Frontal cortex (tissue), 4 donors: ENCODE results near the gene TP53BP1. TPM values are rescaled to one million over a fixed set of nuclear protein-coding genes. Genes with fewer than 3 reads are reported as not detected.
"Not testable (repeated sequence)": the region's sequence is repeated elsewhere in the genome, so short reads cannot be mapped to it uniquely, and the experiment has no call there.

Source experiments
- DNase-seq, 2 donors: peaks; one replicate each; pipeline ENCODE4 v3.0.0; 2012; ENCODE audit warnings: low spot score in 2 of 2
- FAIRE-seq: peaks from 2 replicates; lab custom pipeline; 2012; peaks lifted over from hg19 to GRCh38; lab: Jason Lieb, UNC
- total RNA-seq: library from RNA; depleted of rRNA; stranded (reverse); fragments of >200 nt; gene quantifications from one replicate; pipeline ENCODE4 v1.2.3, GENCODE V29; 2014
- donor health status: control.
- donor health status: control.
- donor health status: control.

TP53BP1 gene
- total RNA-seq: 157 TPM

- DNase-seq (peak; percentile 79 to 92), FAIRE-seq (peak; percentile 60)
Observed at GRCh38 chr15:43492673-43493601, at the start of gene TP53BP1. Gene TP53BP1, minus strand, starts transcription at chr15:43493156. Its CDS starts 113 bp downstream, at chr15:43493043.

DNA sequence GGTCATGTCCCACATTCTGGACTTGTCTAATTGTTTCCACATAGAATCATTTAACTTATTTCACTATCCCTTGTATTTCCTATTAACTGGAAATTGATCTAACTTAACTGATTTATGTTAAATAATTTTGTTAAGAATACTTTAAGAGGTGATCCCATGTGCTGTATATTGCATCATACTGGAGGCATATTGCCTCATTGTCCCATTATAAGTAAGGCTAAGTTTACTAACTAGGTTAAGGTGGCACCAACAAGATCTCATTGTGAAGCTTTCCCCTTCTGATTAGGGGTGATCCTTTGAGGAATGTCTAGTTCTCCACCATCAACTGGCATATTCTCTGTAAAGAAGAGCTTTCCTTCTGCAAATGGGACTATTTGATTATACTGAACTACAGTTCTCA lies 48.8 kb upstream of the TP53BP1 start:
- DNase-seq: no peak
- no peak for FAIRE-seq

DNA sequence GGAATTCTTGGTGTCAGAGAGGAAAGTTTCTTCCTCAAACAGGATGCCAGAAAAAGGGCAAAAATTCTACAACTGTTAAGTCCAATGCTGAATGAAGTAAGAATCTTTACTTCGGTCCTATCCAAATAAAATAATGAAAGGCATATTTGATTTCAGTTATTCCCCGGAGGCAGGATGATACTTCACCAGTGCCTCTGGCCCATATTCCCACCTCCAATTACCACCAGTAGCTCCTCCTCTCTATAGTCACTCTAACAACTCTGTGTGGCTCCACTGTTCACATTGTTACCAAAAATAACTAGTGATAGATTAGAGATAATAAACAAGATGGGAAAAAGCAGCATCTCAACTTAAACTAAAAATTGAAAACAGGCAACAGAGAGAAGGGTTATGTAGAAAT lies 45.1 kb upstream of the TP53BP1 start:
- DNase-seq: no peak
- no peak for FAIRE-seq

DNA sequence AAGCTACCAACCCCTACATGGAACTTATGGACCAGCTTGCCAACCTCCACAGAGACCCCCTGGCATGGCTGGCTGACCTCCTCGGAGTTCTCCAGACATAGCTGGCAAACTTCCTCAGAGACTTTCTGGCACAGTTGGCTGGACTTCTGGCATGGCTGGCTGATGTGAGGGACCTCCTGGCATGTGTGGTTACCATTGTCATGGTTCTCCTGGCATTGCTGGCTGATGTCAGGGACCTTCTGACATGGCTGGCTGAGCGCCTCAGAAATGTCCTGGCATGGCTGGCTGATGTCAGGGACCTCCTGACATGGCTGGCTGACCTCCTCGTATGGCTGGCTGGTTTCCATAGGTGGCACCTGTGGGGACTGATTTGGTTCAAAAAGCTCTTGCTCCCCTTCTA lies 41.9 kb upstream of the TP53BP1 start:
- DNase-seq: no peak
- no peak for FAIRE-seq

- not testable (repeated sequence) for DNase-seq, FAIRE-seq
Observed at GRCh38 chr15:43532826-43533225, 39.9 kb upstream of the TP53BP1 start.

- FAIRE-seq (no peak), DNase-seq (peak in 1 of 2 donors; percentile 6)
Observed at GRCh38 chr15:43531018-43531670, 38.2 kb upstream of the TP53BP1 start.

- FAIRE-seq (no peak), DNase-seq (no peak)
Observed at GRCh38 chr15:43529587-43530345, 36.8 kb upstream of the TP53BP1 start.

DNA sequence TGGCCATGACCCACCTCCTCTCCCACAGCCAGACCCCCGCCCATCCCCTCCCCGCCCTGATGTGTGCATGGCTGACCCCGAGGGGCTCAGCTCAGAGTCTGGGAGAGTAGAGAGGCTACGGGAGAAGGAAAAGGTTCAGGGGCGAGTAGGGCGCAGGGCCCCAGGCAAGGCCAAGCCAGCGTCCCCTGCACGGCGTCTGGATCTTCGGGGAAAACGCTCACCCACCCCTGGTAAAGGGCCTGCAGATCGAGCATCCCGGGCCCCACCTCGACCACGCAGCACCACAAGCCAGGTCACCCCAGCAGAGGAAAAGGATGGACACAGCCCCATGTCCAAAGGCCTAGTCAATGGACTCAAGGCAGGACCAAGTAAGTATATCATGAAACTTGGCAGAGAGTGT lies 36.2 kb upstream of the TP53BP1 start:
- DNase-seq (no peak), FAIRE-seq (no peak)

DNA sequence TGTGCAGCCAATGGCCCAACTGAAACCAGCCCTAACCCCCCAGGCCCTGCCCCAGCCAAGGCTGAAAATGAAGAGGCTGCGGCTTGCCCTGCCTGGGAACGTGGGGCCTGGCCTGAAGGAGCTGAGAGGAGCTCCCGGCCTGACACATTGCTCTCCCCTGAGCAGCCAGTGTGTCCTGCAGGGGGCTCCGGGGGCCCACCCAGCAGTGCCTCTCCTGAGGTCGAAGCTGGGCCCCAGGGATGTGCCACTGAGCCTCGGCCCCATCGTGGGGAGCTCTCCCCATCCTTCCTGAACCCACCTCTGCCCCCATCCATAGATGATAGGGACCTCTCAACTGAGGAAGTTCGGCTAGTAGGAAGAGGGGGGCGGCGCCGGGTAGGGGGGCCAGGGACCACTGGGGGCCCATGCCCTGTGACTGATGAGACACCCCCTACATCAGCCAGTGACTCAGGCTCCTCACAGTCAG lies 35.6 kb upstream of the TP53BP1 start:
- no peak for DNase-seq
- no peak for FAIRE-seq

DNA sequence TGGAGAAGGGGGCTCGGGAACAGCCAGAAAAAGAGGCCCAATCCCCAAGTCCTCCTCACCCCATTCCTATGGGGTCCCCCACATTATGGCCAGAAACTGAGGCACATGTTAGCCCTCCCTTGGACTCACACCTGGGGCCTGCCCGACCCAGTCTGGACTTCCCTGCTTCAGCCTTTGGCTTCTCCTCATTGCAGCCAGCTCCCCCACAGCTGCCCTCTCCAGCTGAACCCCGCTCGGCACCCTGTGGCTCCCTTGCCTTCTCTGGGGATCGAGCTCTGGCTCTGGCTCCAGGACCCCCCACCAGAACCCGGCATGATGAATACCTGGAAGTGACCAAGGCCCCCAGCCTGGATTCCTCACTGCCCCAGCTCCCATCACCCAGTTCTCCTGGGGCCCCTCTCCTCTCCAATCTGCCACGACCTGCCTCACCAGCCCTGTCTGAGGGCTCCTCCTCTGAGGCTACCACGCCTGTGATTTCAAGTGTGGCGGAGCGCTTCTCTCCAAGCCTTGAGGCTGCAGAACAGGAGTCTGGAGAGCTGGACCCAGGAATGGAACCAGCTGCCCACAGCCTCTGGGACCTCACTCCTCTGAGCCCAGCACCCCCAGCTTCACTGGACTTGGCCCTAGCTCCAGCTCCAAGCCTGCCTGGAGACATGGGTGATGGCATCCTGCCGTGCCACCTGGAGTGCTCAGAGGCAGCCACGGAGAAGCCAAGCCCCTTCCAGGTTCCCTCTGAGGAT lies 35.0 kb upstream of the TP53BP1 start:
- DNase-seq: no peak
- FAIRE-seq: no peak

DNA sequence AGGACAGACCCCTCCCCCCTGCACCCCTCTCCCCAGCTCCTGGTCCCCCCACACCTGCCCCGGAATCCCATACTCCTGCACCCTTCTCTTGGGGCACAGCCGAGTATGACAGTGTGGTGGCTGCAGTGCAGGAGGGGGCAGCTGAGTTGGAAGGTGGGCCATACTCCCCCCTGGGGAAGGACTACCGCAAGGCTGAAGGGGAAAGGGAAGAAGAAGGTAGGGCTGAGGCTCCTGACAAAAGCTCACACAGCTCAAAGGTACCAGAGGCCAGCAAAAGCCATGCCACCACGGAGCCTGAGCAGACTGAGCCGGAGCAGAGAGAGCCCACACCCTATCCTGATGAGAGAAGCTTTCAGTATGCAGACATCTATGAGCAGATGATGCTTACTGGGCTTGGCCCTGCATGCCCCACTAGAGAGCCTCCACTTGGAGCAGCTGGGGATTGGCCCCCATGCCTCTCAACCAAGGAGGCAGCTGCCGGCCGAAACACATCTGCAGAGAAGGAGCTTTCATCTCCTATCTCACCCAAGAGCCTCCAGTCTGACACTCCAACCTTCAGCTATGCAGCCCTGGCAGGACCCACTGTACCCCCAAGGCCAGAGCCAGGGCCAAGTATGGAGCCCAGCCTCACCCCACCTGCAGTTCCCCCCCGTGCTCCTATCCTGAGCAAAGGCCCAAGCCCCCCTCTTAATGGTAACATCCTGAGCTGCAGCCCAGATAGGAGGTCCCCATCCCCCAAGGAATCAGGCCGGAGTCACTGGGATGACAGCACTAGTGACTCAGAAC lies 34.3 kb upstream of the TP53BP1 start:
- peak in 1 of 2 donors; percentile 13 for DNase-seq
- FAIRE-seq: no peak

DNA sequence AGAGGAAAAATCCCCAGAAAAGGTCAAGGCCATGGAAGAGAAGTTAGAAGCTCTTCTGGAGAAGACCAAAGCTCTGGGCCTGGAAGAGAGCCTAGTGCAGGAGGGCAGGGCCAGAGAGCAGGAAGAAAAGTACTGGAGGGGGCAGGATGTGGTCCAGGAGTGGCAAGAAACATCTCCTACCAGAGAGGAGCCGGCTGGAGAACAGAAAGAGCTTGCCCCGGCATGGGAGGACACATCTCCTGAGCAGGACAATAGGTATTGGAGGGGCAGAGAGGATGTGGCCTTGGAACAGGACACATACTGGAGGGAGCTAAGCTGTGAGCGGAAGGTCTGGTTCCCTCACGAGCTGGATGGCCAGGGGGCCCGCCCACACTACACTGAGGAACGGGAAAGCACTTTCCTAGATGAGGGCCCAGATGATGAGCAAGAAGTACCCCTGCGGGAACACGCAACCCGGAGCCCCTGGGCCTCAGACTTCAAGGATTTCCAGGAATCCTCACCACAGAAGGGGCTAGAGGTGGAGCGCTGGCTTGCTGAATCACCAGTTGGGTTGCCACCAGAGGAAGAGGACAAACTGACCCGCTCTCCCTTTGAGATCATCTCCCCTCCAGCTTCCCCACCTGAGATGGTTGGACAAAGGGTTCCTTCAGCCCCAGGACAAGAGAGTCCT lies 33.4 kb upstream of the TP53BP1 start:
- peak in 1 of 2 donors; percentile 6 for DNase-seq
- FAIRE-seq: no peak

- FAIRE-seq (no peak), DNase-seq (no peak)
Observed at GRCh38 chr15:43525131-43525530, 32.2 kb upstream of the TP53BP1 start.

DNA sequence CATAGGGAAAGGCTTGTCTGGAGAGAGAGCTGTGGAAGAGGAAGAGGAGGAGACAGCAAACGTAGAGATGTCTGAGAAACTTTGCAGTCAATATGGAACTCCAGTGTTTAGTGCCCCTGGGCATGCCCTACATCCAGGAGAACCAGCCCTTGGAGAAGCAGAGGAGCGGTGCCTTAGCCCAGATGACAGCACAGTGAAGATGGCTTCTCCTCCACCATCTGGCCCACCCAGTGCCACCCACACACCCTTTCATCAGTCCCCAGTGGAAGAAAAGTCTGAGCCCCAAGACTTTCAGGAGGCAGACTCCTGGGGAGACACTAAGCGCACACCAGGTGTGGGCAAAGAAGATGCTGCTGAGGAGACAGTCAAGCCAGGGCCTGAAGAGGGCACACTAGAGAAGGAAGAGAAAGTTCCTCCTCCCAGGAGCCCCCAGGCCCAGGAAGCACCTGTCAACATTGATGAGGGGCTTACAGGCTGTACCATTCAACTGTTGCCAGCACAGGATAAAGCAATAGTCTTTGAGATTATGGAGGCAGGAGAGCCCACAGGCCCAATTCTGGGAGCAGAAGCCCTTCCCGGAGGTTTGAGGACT lies 31.4 kb upstream of the TP53BP1 start:
- FAIRE-seq (no peak), DNase-seq (no peak)

DNA sequence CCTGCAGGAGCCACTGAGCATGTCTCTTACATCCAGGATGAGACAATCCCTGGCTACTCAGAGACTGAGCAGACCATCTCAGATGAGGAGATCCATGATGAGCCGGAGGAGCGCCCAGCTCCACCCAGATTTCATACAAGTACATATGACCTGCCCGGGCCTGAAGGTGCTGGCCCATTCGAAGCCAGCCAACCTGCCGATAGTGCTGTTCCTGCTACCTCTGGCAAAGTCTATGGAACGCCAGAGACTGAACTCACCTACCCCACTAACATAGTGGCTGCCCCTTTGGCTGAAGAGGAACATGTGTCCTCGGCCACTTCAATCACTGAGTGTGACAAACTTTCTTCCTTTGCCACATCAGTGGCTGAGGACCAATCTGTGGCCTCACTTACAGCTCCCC lies 30.7 kb upstream of the TP53BP1 start:
- DNase-seq (no peak), FAIRE-seq (no peak)

GRCh38 chr15:43522247-43522646 lies 29.3 kb upstream of the TP53BP1 start:
- DNase-seq (no peak), FAIRE-seq (no peak)

DNA sequence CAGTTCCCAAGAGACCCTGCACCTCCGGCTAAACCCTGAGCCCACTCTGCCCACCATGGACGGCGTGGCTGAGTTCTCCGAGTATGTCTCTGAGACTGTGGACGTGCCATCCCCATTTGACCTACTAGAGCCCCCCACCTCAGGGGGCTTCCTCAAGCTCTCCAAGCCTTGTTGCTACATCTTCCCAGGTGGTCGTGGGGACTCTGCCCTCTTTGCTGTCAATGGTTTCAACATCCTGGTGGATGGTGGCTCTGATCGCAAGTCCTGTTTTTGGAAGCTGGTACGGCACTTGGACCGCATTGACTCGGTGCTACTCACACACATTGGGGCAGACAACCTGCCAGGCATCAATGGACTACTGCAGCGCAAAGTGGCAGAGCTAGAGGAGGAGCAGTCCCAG lies 28.5 kb upstream of the TP53BP1 start:
- FAIRE-seq (no peak), DNase-seq (no peak)

- DNase-seq (no peak), FAIRE-seq (no peak)
Observed at GRCh38 chr15:43520138-43520537, 27.2 kb upstream of the TP53BP1 start.
